Neural progenitor cell (in vitro differentiated cells): ENCODE measurements around the gene FRMPD4. TPM values are rescaled to one million over a fixed set of nuclear protein-coding genes. Genes with fewer than 3 reads are reported as not detected.
A peak's percentile ranks its signal among the peaks of the same experiment; 100 is the strongest.

Experiments used
- DNase-seq: peaks from one replicate; pipeline ENCODE4 v3.0.0-alpha.2; 2016; ENCODE audit warnings: low spot score
- H2AFZ ChIP-seq: fragments of 200-600 bp; sonication (generic); replicated peaks from 2 replicates; pipeline ENCODE4 v1.6.1; 2016; ENCODE audit warnings: antibody characterized with exemption
- H3F3A ChIP-seq: fragments of 200-600 bp; sonication (generic); 2 replicates; pipeline ENCODE4 v1.6.1; 2016; ENCODE audit warnings: antibody characterized with exemption, low read depth
- H3K27ac ChIP-seq: fragments of 200-600 bp; sonication (generic); 2 replicates; pipeline ENCODE4 v1.5.1; 2016; ENCODE audit warnings: mild to moderate bottlenecking
- H3K27me3 ChIP-seq: fragments of 200-600 bp; sonication (generic); 2 replicates; pipeline ENCODE4 v1.6.1; 2016; ENCODE audit warnings: mild to moderate bottlenecking, moderate library complexity
- H3K36me3 ChIP-seq: fragments of 200-600 bp; sonication (generic); 2 replicates; pipeline ENCODE4 v1.5.1; 2016
- H3K4me1 ChIP-seq: fragments of 200-600 bp; sonication (generic); 2 replicates; pipeline ENCODE4 v1.6.1; 2016; ENCODE audit warnings: mixed run types
- H3K4me2 ChIP-seq: fragments of 200-600 bp; sonication (generic); 2 replicates; pipeline ENCODE4 v1.6.1; 2016
- H3K4me3 ChIP-seq: fragments of 200-600 bp; sonication (generic); 2 replicates; pipeline ENCODE4 v1.5.1; 2016
- H3K79me2 ChIP-seq: fragments of 200-600 bp; sonication (generic); 2 replicates; pipeline ENCODE4 v1.6.1; 2016; ENCODE audit warnings: low read depth
- H3K9ac ChIP-seq: fragments of 200-600 bp; sonication (generic); 2 replicates; pipeline ENCODE4 v1.6.1; 2016
- H3K9me3 ChIP-seq: fragments of 200-600 bp; sonication (generic); 2 replicates; pipeline ENCODE4 v1.5.1; 2016; ENCODE audit warnings: low read depth
- H4K20me1 ChIP-seq: fragments of 200-600 bp; sonication (generic); 2 replicates; pipeline ENCODE4 v1.6.1; 2016; ENCODE audit warnings: low read depth
- H3K27ac Mint-ChIP-seq: 3 replicates; pipeline ENCODE4 v1.8.0; 2021; ENCODE audit warnings: mixed read lengths
- H3K27me3 Mint-ChIP-seq: 2 replicates; pipeline ENCODE4 v1.8.0; 2022; ENCODE audit warnings: low read depth, mild to moderate bottlenecking, inconsistent platforms, moderate library complexity, mixed read lengths; ENCODE audit not compliant: insufficient read depth
- H3K36me3 Mint-ChIP-seq: 3 replicates; pipeline ENCODE4 v1.8.0; 2021; ENCODE audit warnings: mixed read lengths
- H3K4me1 Mint-ChIP-seq: 3 replicates; pipeline ENCODE4 v1.8.0; 2021; ENCODE audit warnings: mixed read lengths
- H3K4me3 Mint-ChIP-seq: 3 replicates; pipeline ENCODE4 v1.8.0; 2021; ENCODE audit warnings: mild to moderate bottlenecking, moderate library complexity, mixed read lengths
- H3K9me3 Mint-ChIP-seq: 3 replicates; pipeline ENCODE4 v1.8.0; 2020; ENCODE audit warnings: mixed read lengths
- CTCF ChIP-seq: fragments of 200-600 bp; sonication (generic); IDR thresholded peaks from 2 replicates; pipeline ENCODE4 v1.5.1; 2017; ENCODE audit warnings: antibody characterized with exemption, mild to moderate bottlenecking
- EZH2 ChIP-seq: fragments of 200-600 bp; sonication (generic); IDR thresholded peaks from 2 replicates; pipeline ENCODE4 v1.6.1; 2017; ENCODE audit warnings: antibody characterized with exemption, mild to moderate bottlenecking, moderate library complexity
- EZH2phosphoT487 ChIP-seq: fragments of 200-600 bp; sonication (generic); IDR thresholded peaks from 2 replicates; pipeline ENCODE4 v1.6.1; 2017; ENCODE audit warnings: antibody characterized with exemption
- total RNA-seq: library from RNA; depleted of rRNA; stranded (reverse); fragments of >200 nt; gene quantifications from 2 replicates; pipeline ENCODE4 v1.2.3, GENCODE V29; 2015; ENCODE audit warnings: low replicate concordance

The FRMPD4 gene
- total RNA-seq, 1 donor from 2014 or later: not detected

GRCh38 chrX:12548746-12549145 lies 410.5 kb downstream of the FRMPD4 start:
- no peaks in the 10 kb centered on the region for H3F3A ChIP-seq
- no peak for TF ChIP-seq EZH2phosphoT487
- no peak for TF ChIP-seq EZH2
- H3K36me3 Mint-ChIP-seq: no peaks in the 10 kb centered on the region
- H3K27ac Mint-ChIP-seq: no peak overlapping the region
- no peaks in the 10 kb centered on the region for H4K20me1 ChIP-seq
- DNase-seq: peak; percentile 71
- no peaks in the 10 kb centered on the region for H3K9me3 ChIP-seq
- no peak overlapping the region for H3K9ac ChIP-seq
- H3K4me3 ChIP-seq: no peak overlapping the region
- H2AFZ ChIP-seq: no peak overlapping the region
- peaks cover 3% of the 10 kb centered on the region for H3K9me3 Mint-ChIP-seq
- H3K4me1 Mint-ChIP-seq: no peaks in the 10 kb centered on the region
- no peak overlapping the region for H3K4me2 ChIP-seq
- H3K27me3 Mint-ChIP-seq: no peaks in the 10 kb centered on the region
- no peaks in the 10 kb centered on the region for H3K27me3 ChIP-seq
- no peak overlapping the region for H3K4me3 Mint-ChIP-seq
- H3K4me1 ChIP-seq: no peaks in the 10 kb centered on the region
- H3K79me2 ChIP-seq: no peaks in the 10 kb centered on the region
- H3K27ac ChIP-seq: no peak overlapping the region
- H3K36me3 ChIP-seq: no peaks in the 10 kb centered on the region

GRCh38 chrX:12554206-12554605 lies 415.9 kb downstream of the FRMPD4 start:
- Mint-ChIP-seq H3K4me1 (no peaks in the 10 kb centered on the region), H3K9me3 (no peaks in the 10 kb centered on the region), H3K4me3 (no peak overlapping the region), H3K27ac (no peak overlapping the region), H3K36me3 (no peaks in the 10 kb centered on the region), H3K27me3 (peaks cover 2% of the 10 kb centered on the region)
- Histone ChIP-seq H3K4me2 (no peak overlapping the region), H3K79me2 (no peaks in the 10 kb centered on the region), H3K9me3 (no peaks in the 10 kb centered on the region), H3K27ac (no peak overlapping the region), H3K27me3 (no peaks in the 10 kb centered on the region), H3K4me1 (no peaks in the 10 kb centered on the region), H3K9ac (no peak overlapping the region), H3K4me3 (no peak overlapping the region), H3K36me3 (no peaks in the 10 kb centered on the region), H3F3A (no peaks in the 10 kb centered on the region), H4K20me1 (no peaks in the 10 kb centered on the region), H2AFZ (no peak overlapping the region)
- DNase-seq: no peak
- TF ChIP-seq EZH2 (no peak), EZH2phosphoT487 (no peak)

GRCh38 chrX:12563121-12563520 lies 424.8 kb downstream of the FRMPD4 start:
- no peaks in the 10 kb centered on the region for H3K4me1 Mint-ChIP-seq

GRCh38 chrX:12564221-12564620 lies 425.9 kb downstream of the FRMPD4 start:
- Mint-ChIP-seq H3K4me1 (no peaks in the 10 kb centered on the region), H3K27me3 (peaks cover 2% of the 10 kb centered on the region), H3K4me3 (no peak overlapping the region), H3K36me3 (no peaks in the 10 kb centered on the region), H3K9me3 (no peaks in the 10 kb centered on the region), H3K27ac (no peak overlapping the region)
- Histone ChIP-seq H3K9ac (no peak overlapping the region), H3K9me3 (peaks cover 7% of the 10 kb centered on the region), H3K4me3 (no peak overlapping the region), H3K4me2 (no peak overlapping the region), H3F3A (no peaks in the 10 kb centered on the region), H3K27ac (no peak overlapping the region), H4K20me1 (no peaks in the 10 kb centered on the region), H3K4me1 (no peaks in the 10 kb centered on the region), H3K36me3 (no peaks in the 10 kb centered on the region), H3K79me2 (no peaks in the 10 kb centered on the region), H2AFZ (no peak overlapping the region), H3K27me3 (no peaks in the 10 kb centered on the region)
- TF ChIP-seq CTCF: no peak
- no peak for TF ChIP-seq EZH2
- no peak for TF ChIP-seq EZH2phosphoT487
- DNase-seq: no peak

More at GRCh38 chrX:12563121-12563520, 424.8 kb downstream of the FRMPD4 start:
- no peak overlapping the region for H3K27ac Mint-ChIP-seq
- TF ChIP-seq CTCF: no peak
- TF ChIP-seq EZH2phosphoT487: no peak
- no peak for TF ChIP-seq EZH2
- Histone ChIP-seq H3K27ac (no peak overlapping the region), H3K27me3 (no peaks in the 10 kb centered on the region), H3K9ac (no peak overlapping the region), H3K36me3 (no peaks in the 10 kb centered on the region), H4K20me1 (no peaks in the 10 kb centered on the region), H3F3A (no peaks in the 10 kb centered on the region), H2AFZ (no peak overlapping the region), H3K4me3 (no peak overlapping the region), H3K4me1 (no peaks in the 10 kb centered on the region), H3K79me2 (no peaks in the 10 kb centered on the region), H3K9me3 (no peaks in the 10 kb centered on the region), H3K4me2 (no peak overlapping the region)
- no peaks in the 10 kb centered on the region for H3K9me3 Mint-ChIP-seq
- H3K4me3 Mint-ChIP-seq: no peak overlapping the region
- DNase-seq: no peak
- peaks cover 2% of the 10 kb centered on the region for H3K27me3 Mint-ChIP-seq
- H3K36me3 Mint-ChIP-seq: no peaks in the 10 kb centered on the region
